SIG-M5 (cell line): ENCODE results near the gene FOXA2.

Source experiments
- DNase-seq: peaks from one replicate; lab custom pipeline; 2025; lab: John Stamatoyannopoulos, UW

The FOXA2 gene

GRCh38 chr20:22536141-22536828 lies 48.1 kb downstream of the FOXA2 start:
- no peak for DNase-seq

- no peak for DNase-seq
Measured at GRCh38 chr20:22535483-22535882, 48.9 kb downstream of the FOXA2 start.

- DNase-seq = no peak
Measured at GRCh38 chr20:22533823-22534751, 50.3 kb downstream of the FOXA2 start.

GRCh38 chr20:22532598-22532997 lies 51.8 kb downstream of the FOXA2 start:
- DNase-seq = no peak

- DNase-seq = no peak
Measured at GRCh38 chr20:22531756-22532155, 52.6 kb downstream of the FOXA2 start.

GRCh38 chr20:22531056-22531615 lies 53.2 kb downstream of the FOXA2 start:
- DNase-seq = no peak
